Metanephros (tissue), 1 donor: ENCODE data around the gene KRT16. TPM values are rescaled to one million over a fixed set of nuclear protein-coding genes. Genes with fewer than 3 reads are reported as not detected.

Experiments
- total RNA-seq: library from RNA; depleted of rRNA; stranded (reverse); fragments of >200 nt; gene quantifications from one replicate; pipeline ENCODE4 v1.2.3, GENCODE V29; 2014

The KRT16 gene
- not detected for total RNA-seq

GRCh38 chr17:41612376-41613160 is at the start of gene KRT16:
KRT16 (minus strand) TSS chr17:41612767; CDS start chr17:41612688, 79 bp downstream.

GRCh38 chr17:41624208-41625101 is 11.9 kb upstream of the KRT16 start, which contains the start of gene KRT17:
KRT17 (minus strand) TSS chr17:41624575; CDS start chr17:41624509, 66 bp downstream.

DNA sequence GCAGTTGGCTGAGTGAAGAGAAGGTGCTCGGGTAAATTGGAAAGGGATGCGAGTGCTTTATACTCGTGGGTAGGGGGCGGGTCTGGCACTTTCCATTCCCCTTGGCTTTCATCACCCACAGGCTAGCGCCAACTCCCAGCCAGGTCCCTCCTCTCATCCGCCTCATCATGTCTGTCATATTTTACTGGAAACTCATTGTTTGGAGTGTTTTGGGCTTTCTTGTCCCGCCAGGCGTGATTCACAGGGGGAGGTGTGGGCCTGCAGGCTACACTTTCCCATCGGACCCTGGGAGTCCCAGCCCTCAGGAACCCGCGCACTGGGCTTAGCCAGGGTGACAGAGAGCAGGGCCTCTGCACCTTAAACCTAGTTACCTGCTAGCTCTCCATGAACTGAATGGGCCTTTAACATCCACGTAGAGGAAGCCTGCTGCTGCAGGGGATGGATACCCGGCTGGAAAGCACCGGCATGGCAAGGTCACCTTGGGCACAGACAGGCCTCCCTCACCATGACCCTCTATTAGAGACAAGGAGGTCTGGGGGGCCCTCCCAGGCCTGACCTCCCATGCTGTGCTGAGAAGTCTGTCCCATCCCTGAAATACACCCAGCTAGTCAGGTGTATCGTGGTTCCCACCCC is 25.6 kb downstream of the KRT16 start, which contains the start of gene KRT14:
KRT14 (minus strand) TSS at position 33 of the 633 bp plus-strand sequence. CDS start 61 bp downstream, outside the sequence.

GRCh38 chr17:41571561-41572434 is 40.8 kb downstream of the KRT16 start, which contains the start of gene KRT9:
KRT9 (minus strand) TSS chr17:41572059; CDS start chr17:41571992, 67 bp downstream.

Other genes with a start within 250 kb of the KRT16 start
- gene KRT33B, start 243.0 kb downstream of the KRT16 start, total RNA-seq, result not detected
- not detected for gene KRT34, start 230.5 kb downstream of the KRT16 start, total RNA-seq
- gene KRT31, start 215.2 kb downstream of the KRT16 start, total RNA-seq, result 0.47 TPM
- not detected for gene KRT37, start 188.2 kb downstream of the KRT16 start, total RNA-seq
- gene KRT38, start 171.8 kb downstream of the KRT16 start, total RNA-seq, result not detected
- not detected for gene KRT32, start 145.4 kb downstream of the KRT16 start, total RNA-seq
- 0.41 TPM for gene KRT35, start 131.6 kb downstream of the KRT16 start, total RNA-seq
- not detected for gene KRT36, start 122.9 kb downstream of the KRT16 start, total RNA-seq
- 7.4 TPM for gene KRT13, start 107.2 kb downstream of the KRT16 start, total RNA-seq
- gene KRT15, start 93.9 kb downstream of the KRT16 start, total RNA-seq, result 1.1 TPM
- gene KRT19, start 84.5 kb downstream of the KRT16 start, total RNA-seq, result 308 TPM
- not detected for gene KRT9, start 40.7 kb downstream of the KRT16 start, total RNA-seq
- 0.29 TPM for gene KRT14, start 25.9 kb downstream of the KRT16 start, total RNA-seq
- 11.1 TPM for gene KRT17, start 11.8 kb upstream of the KRT16 start, total RNA-seq
- 128 TPM for gene EIF1, start 76.1 kb upstream of the KRT16 start, total RNA-seq
- gene GAST, start 99.6 kb upstream of the KRT16 start, total RNA-seq, result not detected
- gene HAP1, start 121.9 kb upstream of the KRT16 start, total RNA-seq, result 0.64 TPM
- gene JUP, start 173.9 kb upstream of the KRT16 start, total RNA-seq, result 261 TPM
- 37.2 TPM for gene P3H4, start 199.2 kb upstream of the KRT16 start, total RNA-seq
- gene FKBP10, start 200.2 kb upstream of the KRT16 start, total RNA-seq, result 113 TPM
- 70.8 TPM for gene NT5C3B, start 223.5 kb upstream of the KRT16 start, total RNA-seq
- gene KLHL10, start 225.1 kb upstream of the KRT16 start, total RNA-seq, result 0.12 TPM